Astrocyte (in vitro differentiated cells and primary cell): ENCODE results near the gene WDR81.

Experiments
- CTCF ChIP-seq: IDR thresholded peaks from 2 replicates; pipeline ENCODE4 v1.5.1; 2011; ENCODE audit warnings: low read depth, mild to moderate bottlenecking, inconsistent platforms, low read length, moderate library complexity; ENCODE audit not compliant: insufficient read depth
- EZH2 ChIP-seq: IDR thresholded peaks from 2 replicates; pipeline ENCODE4 v1.6.1; 2012; ENCODE audit warnings: mild to moderate bottlenecking, low read length, inconsistent platforms; ENCODE audit not compliant: insufficient read depth

- TF ChIP-seq CTCF: no peak
- TF ChIP-seq EZH2: no peak
These were observed 34.3 kb downstream of the WDR81 start for GRCh38 chr17:1758807-1759206.
